HUDEP-2 (cell line): ENCODE data around the gene CYGB.
A peak's percentile ranks its signal among the peaks of the same experiment; 100 is the strongest.
"Not testable (repeated sequence)": the region's sequence is repeated elsewhere in the genome, so short reads cannot be mapped to it uniquely, and the experiment has no call there.

ENCODE experiments used
- DNase-seq, 76 experiments: peaks; one replicate each; lab custom pipeline; 2025; ENCODE audit not compliant: unreplicated experiment in 76 of 76; lab: John Stamatoyannopoulos, UW

The CYGB gene

DNA sequence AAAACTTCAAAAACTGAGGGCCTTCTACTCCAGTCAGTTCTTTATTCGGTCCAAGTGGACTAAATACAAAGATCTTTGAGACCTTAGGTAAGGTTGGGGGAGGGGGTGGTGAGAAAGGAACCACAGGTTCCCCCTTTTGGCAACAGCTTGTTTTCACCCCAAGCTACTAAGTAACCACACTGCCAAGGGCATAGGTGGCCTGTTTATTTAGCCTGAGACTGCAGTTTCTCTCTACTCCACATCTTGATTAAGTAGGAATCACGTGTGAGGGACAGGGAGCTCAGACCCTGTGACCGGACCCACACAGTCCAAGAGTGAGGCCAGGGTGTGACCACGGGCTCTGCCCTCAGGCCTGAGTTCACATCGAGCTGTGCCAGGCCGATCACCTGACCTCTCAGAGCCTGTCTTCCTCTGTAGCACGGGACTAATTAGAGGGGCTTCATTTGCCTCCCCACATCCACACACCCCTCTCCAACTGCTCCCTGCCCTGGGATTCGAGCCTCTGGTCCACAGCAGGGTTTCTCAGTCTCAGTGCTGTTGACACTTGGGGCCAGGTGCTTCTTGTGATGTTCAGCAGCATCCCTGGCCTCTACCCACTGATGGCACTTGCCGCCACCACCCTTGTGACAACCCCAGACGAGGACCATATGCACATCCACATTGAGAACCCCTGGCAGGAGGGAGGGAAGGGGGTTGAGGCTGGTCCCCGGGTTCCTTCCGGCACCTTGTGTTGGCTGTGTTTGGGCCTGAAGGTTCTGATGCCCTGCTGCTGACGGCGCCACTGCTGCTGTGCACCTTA, 30.3 kb upstream of the CYGB start:
- peak in 42 of 76 experiments; percentile 6 to 70 (median 32) for DNase-seq

DNA sequence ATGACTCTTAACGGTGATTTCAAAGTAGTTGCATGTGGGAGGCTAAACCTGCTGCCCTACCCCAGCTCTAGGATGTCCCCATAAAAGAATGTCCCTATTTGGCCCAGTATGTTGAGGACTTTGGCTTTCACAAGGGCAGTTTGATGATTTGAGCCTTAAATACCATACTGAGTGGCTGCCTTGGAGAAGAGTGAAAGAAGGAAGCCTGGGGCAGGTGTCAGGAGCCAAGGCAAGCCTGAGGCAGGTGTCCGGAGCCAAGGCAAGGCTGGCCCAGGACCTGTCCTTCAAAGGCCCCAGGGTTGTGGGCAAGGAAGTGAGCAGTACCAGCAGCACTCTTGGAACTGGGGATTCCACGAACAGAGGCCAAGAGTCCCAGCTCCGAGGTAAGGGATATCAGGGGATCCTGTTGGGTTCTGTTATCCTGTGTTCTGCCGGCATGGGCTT, 29.5 kb upstream of the CYGB start:
- no peak for DNase-seq

DNA sequence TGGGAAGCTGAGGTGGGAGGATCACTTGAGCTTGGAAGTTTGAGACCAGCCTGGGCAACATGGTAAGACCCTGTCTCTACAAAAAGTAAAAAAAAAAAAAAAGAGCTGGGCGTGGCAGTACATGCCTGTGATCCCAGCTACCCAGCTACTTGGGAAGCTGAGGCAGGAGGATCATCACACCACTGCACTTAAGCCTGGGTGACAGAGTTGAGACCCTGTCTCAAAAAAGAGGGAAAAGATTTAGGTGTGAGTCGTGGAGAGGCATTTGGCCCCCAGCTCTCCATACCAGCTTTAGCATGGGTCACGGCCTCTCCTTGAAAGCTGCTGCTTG, 29.1 kb upstream of the CYGB start:
- peak in 1 of 76 experiments; percentile 20 for DNase-seq

DNA sequence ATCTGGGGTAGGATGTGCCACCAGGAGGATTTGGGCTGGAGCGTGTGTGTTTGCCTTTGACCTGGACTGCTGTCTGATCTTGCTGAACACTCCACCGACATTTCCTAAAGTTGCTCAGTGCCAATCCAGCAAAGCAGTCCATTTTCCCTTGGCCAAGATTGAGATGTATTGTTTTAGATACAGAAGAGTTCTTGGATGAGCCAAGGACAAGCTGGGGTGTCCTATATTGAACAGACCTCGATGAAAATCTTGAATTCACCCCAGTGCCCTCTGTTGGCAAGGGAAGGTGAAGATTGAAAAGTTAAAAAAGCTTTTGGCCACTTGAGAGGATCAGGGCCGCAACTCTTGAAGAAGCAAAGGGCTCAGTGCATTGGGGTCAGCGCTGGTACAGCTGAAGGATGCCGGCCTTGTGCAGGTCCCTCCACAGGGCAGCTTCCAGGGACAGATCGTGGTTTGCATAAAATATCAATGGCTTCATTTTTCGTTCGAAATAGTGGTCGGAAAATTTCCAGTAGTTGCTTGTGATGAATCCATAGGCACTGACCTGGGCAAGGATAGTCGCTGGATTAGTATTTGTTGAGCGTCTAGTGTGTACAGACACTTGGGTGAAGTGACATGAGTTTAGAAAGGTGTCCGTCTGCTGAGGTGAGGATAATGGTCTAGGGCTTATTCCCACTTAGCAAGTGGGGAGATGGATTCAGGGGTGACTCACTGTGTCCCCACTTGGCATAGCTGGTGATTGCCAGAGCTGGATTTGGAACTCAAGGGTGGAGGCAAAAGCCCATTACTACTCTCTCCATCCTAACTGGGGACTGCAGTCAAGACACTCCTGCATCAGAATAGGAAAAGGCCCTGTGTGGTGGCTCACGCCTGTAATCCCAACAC, 28.5 kb upstream of the CYGB start:
- peak in 1 of 76 experiments; percentile 31 for DNase-seq

DNA sequence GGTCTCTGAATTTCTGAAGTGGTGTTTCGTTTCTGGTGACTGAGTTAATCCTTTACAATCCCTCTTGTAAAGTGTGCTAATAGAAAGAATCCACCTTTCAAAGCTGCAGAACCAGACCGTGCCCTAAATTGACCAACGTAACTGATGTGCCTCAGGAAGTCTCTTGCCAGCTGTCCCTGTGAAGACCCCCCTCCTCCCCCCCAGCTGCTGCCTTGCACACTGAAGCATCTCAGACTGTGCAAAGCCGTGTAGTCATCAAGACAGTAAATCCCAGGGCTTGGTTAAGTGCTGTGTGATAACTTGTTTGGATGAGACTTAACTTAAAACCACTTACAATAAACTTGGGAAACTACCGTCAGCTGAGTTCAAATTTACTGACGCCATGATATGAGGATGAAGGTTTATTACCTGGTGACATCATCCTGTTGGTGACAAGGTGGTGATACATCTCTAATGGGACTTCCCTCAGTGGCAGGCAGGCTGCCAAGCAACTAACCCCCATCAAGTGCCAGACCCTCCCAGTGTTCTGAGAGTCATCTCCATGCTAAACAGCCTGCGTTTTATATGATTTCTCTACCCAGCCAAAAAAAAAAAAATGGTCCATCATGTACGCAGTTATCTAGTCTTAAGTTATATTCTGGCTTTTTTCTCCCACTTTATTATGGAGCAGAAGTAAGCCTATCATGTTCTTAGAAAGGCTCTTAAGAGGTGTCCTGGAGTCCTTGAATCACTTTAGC, 27.6 kb upstream of the CYGB start:
- DNase-seq, result not testable (repeated sequence)

DNA sequence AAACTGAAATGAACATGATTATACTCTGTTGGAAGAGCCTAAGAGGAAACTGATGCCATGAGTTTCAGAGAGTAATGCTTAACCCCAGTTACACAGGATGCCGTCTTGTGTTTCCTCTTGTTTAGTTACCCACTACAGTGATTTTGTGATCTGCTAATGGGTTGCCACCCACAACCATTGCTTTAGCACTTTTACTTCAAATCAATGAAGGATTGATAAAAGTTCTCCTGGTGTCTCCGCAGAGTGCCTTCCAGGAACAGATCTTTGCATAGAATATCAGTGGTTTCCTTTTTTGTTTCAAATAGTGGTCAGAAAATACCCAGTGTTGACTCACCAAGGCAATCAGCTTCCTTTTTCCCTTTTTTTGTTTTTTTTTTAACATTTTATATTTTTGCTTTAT, 25.9 kb upstream of the CYGB start:
- not testable (repeated sequence) for DNase-seq

DNA sequence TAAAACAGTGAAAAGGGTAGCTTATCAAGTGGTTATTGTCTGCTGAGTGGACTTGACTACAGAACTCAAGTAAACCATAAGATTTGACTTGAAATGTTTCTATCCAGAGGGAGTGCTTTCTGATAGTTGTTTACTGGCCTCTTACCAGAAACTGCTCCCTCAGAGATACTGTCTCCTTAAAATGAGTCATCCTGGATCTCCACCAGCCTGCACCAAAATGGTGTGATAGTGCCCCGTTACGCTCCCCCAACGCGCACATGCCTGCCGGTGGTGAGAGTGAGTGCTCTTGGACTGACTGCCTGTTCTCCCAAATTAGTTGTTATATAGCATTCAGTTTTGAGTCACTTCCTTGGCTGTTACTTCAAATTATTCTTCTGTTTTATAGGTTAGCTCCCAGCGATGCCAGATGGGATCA, 25.2 kb upstream of the CYGB start:
- DNase-seq, result peak in 72 of 76 experiments; percentile 13 to 91 (median 70)

DNA sequence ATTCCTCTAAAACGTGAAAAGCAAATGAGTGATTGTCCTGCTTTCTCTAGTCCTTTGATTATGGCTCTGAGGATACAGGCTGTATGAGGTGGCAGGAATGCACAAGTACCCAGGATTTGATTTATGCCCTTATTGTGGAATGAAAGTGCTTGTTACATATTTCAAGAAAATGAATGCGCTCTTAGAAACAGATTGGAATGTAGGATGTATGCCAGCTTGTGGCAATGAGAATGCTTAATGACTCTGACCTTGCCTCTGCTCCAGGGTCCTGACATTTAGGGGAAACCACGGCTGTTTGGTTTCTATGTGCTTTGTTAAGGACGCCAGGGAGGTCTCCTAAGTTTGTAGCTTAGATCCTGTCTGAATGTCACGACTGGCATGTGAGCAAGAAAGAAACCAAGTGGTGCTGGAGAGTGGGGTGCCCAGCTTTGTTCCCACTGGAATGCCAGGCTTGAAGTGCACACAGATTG, 24.3 kb upstream of the CYGB start:
- no peak for DNase-seq

DNA sequence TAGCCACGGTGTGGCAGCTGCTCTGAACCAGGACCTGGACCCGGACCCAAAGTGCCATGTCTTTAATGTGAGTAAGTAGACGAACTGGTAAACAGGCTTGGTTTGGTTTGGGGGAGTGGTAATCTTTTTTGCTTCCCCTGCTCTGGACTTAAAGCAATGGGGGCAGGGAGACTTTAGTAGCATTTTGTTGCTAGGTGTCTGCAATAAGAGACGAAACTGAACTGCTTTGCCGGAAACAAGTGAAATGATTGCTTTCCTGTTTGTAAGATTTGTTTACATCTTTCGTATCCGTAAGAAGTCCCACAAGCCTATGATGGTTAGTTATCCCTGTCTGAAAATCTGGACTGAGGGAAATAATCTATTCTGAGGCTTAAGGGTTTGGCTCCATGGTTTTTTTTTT, 23.8 kb upstream of the CYGB start:
- DNase-seq, result no peak

DNA sequence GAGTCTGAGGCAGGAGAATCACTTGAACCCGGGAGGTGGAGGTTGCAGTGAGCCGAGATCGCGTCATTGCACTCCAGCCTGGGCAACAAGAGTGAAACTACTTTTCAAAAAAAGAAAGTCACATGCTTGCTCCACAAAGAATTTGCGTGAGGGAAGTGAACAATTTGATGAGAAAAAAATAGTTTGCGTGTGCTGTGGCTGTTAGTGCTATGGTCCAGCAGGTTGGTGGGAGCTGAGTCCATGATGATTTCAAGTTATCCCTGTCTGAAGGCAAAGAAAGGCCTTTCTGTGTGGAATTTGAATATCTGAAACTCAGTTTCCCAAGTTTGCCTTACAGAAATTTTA, 23.3 kb upstream of the CYGB start:
- no peak for DNase-seq

DNA sequence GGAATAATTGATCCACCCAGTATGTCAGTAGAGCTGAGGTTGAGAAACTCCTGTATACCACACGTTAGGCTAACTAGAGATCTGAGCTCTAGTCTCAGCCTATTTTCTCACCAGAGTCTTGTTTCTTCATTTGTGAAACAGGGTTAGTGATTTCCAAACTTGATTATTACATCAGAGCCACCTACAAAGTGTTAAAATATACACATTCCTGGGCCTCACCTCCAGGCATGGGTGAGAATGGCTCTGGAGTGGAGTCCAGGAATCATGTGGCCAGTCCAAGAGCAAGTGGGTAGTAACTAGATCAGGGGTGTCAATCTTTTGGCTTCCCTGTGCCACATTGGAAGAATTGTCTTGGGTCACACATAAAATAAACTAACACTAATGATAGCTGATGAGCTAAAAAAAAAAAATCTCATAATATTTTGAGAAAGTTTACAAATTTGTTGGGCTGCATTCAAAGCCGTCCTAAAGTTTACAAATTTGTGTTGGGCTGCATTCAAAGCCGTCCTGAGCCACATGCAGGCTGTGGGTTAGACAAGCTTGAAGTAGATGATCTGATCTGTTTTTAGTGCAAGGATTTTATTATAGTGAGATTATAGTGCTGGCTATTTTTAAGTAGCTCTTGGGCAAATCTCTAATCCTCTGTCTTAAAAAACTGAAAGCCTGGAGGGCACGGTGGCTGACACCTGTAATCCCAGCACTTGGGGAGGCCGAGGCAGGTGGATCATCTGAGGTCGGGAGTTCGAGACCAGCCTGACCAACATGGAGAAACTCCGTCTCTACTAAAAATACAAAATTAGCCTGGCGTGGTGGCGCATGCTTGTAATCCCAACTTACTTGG, 22.7 kb upstream of the CYGB start:
- DNase-seq, result peak in 1 of 76 experiments; percentile 11

DNA sequence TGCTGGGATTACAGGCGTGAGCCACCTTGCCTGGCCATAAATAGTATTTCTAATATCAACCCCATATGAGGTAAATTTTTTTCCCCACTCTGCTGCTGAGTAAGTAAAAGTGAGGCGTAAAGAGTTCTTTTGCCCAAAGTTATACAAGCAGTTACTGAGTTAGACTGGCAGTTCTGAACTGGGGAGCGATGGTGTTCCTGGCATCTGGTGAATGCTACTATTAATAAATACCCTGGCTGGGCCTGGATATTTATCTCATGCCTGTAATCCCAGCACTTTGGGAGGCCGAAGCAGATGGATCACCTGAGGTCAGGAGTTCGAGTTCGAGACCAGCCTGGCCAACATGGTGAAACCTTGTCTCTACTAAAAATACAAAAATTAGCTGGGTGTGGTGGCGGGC, 22.0 kb upstream of the CYGB start:
- DNase-seq, result not testable (repeated sequence)

DNA sequence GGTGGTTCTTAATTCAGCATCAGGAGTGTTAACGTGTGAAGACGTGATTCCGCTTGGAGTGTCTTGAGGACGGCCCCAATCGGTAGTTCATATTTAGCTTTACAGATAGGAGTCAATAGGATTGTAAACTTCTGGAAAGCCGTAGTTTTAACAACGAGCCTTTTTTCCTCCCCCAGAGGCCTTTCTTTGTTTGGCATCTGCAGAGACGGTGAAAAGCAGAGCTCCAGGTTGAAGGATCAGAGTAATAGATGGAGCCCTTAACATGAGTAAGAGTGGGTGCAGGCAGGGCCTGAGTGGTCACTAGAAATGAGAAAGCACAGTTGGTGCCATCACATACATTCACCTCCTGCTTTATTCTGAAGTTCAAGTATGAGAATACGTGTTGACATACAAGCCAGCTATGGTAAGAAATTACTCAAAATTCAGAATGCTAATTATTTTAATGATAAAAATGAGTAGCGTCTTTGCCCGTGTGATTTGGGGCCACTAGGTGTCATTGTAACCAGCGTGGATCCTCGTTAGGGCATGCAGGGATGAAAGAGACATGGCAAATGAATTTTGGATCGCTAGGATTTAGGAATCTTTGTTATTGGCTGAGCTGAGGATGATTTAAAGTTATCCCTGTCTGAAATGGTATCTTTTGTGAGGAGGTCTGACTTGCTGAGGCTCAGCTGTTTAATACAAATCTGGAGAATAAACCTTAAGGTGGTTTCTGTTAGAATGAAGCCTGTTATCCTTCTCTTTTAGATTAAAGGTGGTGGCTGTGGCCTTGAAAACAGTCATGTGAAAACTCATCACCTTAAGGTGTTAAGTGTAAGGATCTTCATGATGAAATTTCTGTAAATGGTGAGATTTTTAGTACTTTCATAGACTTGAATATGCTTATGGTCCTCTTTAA, 20.9 kb upstream of the CYGB start:
- peak in 20 of 76 experiments; percentile 13 to 65 (median 35) for DNase-seq

DNA sequence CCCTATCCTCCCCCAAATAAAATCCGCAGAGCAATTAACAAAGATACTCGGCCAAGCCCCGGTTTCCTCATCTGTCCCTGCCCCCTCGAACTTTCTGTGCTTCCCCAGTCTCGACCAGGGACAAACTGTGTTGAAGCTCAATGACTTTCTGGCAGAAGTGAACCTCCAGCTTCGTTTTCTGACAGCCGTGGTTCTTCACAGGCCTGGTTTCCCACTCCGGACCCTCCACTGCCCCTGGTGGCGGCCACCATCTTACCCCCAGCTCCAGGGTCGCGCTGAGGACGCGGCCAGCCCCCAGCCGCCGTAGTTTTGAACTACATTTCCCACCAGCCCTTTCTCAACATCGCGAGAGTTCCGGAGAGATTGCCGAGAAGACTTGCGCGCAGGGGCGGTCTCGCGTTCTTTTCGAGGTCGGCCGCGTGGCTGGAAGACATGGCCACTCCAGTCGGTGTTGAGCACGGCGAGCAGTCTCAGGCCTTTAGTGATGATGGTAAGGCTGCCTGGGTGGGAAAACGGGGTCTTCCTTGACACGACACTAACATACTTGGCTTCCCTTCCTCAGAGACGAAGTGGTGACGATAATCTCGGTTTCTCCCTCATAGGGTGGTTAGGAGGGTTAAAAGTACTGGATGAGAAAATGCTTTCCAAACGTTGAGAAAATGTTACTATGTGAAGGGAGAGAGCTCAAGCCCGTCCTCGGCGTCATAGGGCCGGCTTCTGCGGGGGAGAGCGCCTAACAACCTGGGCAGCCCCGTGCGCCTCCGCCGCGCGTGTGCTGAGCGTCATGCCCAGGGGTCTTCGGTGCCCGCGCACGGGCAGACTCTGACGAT, 20.1 kb upstream of the CYGB start:
- DNase-seq, result peak in 75 of 76 experiments; percentile 58 to 97 (median 91)

DNA sequence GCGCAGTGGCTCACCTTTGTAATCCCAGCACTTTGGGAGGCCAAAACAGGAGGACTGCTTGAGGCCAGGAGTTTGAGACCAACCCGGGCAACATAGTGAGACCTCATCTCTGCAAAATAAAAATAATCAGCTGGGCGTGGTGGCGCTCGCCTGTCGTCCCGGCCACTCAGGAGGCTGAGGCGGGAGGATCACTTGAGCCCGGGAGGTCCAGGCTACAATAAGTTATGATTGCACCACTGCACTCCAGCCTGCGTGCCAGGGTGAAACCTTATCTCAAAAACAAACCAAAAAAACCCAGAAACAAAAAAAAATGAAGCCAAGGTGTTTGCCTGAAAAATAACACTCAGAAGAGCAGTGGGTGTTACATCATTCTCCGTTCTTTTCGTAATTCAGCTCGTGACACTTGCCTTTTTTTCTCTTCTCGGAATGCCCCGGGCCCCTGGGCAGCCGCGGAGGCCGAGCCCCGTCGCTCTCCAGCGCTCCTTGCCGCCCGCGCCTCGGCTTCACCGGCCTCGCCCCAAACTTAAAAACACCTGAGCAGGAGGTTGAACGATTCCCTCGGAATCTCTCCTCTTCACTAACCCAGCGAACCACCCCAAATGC, 19.4 kb upstream of the CYGB start:
- peak in 27 of 76 experiments; percentile 5 to 81 (median 25) for DNase-seq

DNA sequence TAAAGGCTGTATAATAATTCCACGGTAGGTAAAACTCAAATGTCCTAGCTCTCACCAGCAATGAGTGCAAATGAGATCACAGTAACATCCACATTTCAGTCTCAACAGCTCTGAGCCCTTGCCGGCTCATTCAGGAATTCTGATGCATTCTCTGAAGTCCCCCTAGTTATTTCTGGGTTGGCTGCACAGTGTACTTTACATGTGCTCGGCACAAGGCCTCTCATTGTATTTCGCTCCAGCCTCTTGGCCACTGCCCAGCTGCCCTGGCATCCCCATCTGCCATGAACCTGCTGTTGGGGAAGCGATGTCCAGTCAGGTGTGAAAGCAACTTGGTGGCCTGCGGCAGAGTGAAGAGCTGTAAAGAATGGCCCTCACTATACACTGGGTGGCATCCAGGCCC, 16.6 kb upstream of the CYGB start:
- DNase-seq, result no peak

DNA sequence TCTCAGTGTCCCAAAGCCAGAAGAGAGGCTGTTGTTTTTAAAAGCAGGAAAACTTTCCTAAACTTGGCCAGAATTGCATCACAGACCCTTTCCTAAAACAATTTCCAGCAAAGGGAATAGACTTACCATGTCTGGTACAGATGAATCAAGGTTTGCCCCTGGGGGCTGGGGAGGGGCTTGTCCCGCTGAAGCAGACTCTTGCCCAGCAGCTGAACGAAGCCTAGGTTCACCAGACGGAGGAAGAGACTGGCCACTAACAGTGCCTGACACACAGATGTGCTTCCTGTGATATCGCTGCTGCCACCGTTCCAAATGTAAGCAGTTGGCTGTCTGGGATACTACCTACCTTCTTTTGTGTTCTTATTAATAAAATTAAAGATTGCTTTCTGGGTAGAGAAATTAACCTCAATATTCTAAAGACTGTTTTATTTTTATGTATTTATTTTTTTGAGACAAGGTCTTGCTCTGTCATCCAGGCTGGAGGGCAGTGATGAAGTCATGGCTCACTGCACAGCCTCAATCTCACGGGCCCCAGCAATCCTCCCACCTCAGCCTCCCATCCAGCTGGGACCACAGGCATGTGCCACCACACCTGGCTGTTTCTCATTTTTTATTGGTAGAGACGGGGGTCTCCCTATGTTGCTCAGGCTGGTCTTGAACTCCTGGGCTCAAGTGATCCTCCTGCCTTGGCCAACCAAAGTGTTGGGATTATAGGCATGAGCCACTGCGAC, 15.8 kb upstream of the CYGB start:
- no peak for DNase-seq
